Upper lobe of right lung (tissue), 1 donor: ENCODE data around the gene CCM2. TPM values are rescaled to one million over a fixed set of nuclear protein-coding genes. Genes with fewer than 3 reads are reported as not detected.

ENCODE experiments used
- ATAC-seq: fragments of 200-7000 bp; cut with Tn5 transposase; one replicate; pipeline ENCODE4 v1.9.1; 2020; ENCODE audit warnings: mild to moderate bottlenecking, moderate library complexity
- DNase-seq: peaks from one replicate; pipeline ENCODE4 v3.0.0-alpha.2; 2020
- H3K27ac ChIP-seq: fragments of 200-600 bp; one replicate; pipeline ENCODE4 v1.8.0; 2022
- H3K27me3 ChIP-seq: fragments of 200-600 bp; one replicate; pipeline ENCODE4 v1.8.0; 2022; ENCODE audit warnings: mild to moderate bottlenecking
- H3K36me3 ChIP-seq: fragments of 200-600 bp; one replicate; pipeline ENCODE4 v1.8.0; 2022
- H3K4me1 ChIP-seq: fragments of 200-600 bp; one replicate; pipeline ENCODE4 v1.8.0; 2022
- H3K4me3 ChIP-seq: fragments of 200-600 bp; one replicate; pipeline ENCODE4 v1.8.0; 2022; ENCODE audit warnings: mild to moderate bottlenecking
- H3K9me3 ChIP-seq: fragments of 200-600 bp; one replicate; pipeline ENCODE4 v1.8.0; 2022
- CTCF ChIP-seq: fragments of 200-600 bp; IDR thresholded peaks from one replicate; pipeline ENCODE4 v1.8.0; 2022; ENCODE audit warnings: antibody characterized with exemption
- intact Hi-C: fragments of 100-400 bp; cut with DNase I; formaldehyde crosslinking; loops from one replicate; pipeline ENCODE4 v1.11.0; 2022
- total RNA-seq: library from RNA; stranded (reverse); fragmentation: NEBNext Ultra II Directional; extraction: Animal tissue kit (Norgen Biotek cat#: 25700); gene quantifications from one replicate; pipeline ENCODE4 v1.2.1, GENCODE V29; 2021
- donor health status: DM: no; HTN: yes; CAD: no; lungs with severe emphysema.

CCM2 gene
- total RNA-seq, 1 donor from 2014 or later = 40.2 TPM

GRCh38 chr7:45048748-45049147 lies 48.7 kb downstream of the CCM2 start:
- H3K36me3 ChIP-seq = peaks cover 61% of the 10 kb centered on the region
- no peak for ATAC-seq
- TF ChIP-seq CTCF = no peak

GRCh38 chr7:45050198-45050597 lies 50.2 kb downstream of the CCM2 start:
- Histone ChIP-seq H3K36me3 (peaks cover 54% of the 10 kb centered on the region), H3K4me3 (no peak overlapping the region), H3K4me1 (no peaks in the 10 kb centered on the region), H3K9me3 (no peaks in the 10 kb centered on the region), H3K27me3 (no peaks in the 10 kb centered on the region), H3K27ac (no peak overlapping the region)
- no peak for ATAC-seq
- TF ChIP-seq CTCF = no peak
- no peak for DNase-seq
- intact Hi-C loops = no loop called here

More at GRCh38 chr7:45048748-45049147, 48.7 kb downstream of the CCM2 start:
- no peak for DNase-seq
- H3K4me3 ChIP-seq = no peak overlapping the region
- no peak overlapping the region for H3K27ac ChIP-seq
- no peaks in the 10 kb centered on the region for H3K9me3 ChIP-seq
- no peaks in the 10 kb centered on the region for H3K4me1 ChIP-seq
- intact Hi-C loops = no loop called here
- H3K27me3 ChIP-seq = no peaks in the 10 kb centered on the region

GRCh38 chr7:45052011-45052410 lies 52.0 kb downstream of the CCM2 start:
- peak; percentile 90 for ATAC-seq
- DNase-seq = no peak
- intact Hi-C loops = no loop called here

GRCh38 chr7:45053401-45053800 lies 53.4 kb downstream of the CCM2 start:
- ATAC-seq (no peak), DNase-seq (no peak)
- Histone ChIP-seq H3K4me1 (no peaks in the 10 kb centered on the region), H3K36me3 (peaks cover 33% of the 10 kb centered on the region), H3K27me3 (no peaks in the 10 kb centered on the region), H3K4me3 (no peak overlapping the region), H3K9me3 (no peaks in the 10 kb centered on the region), H3K27ac (no peak overlapping the region)
- intact Hi-C loops = no loop called here
- TF ChIP-seq CTCF = no peak

More at GRCh38 chr7:45052011-45052410, 52.0 kb downstream of the CCM2 start:
- Histone ChIP-seq H3K36me3 (peaks cover 37% of the 10 kb centered on the region), H3K27me3 (no peaks in the 10 kb centered on the region), H3K9me3 (no peaks in the 10 kb centered on the region), H3K4me1 (no peaks in the 10 kb centered on the region), H3K4me3 (no peak overlapping the region), H3K27ac (no peak overlapping the region)
- TF ChIP-seq CTCF = no peak

- Histone ChIP-seq H3K4me3 (no peak overlapping the region), H3K27me3 (no peaks in the 10 kb centered on the region), H3K4me1 (no peaks in the 10 kb centered on the region), H3K9me3 (no peaks in the 10 kb centered on the region), H3K36me3 (peaks cover 29% of the 10 kb centered on the region), H3K27ac (no peak overlapping the region)
- ATAC-seq (no peak), DNase-seq (no peak)
- no peak for TF ChIP-seq CTCF
- intact Hi-C loops = no loop called here
These were observed 53.9 kb downstream of the CCM2 start for GRCh38 chr7:45053941-45054340.

GRCh38 chr7:45054442-45054841 lies 54.4 kb downstream of the CCM2 start:
- H3K4me3 ChIP-seq = no peak overlapping the region
- ATAC-seq = no peak
- no peak for DNase-seq

More at GRCh38 chr7:45054442-45054841, 54.4 kb downstream of the CCM2 start:
- no peaks in the 10 kb centered on the region for H3K9me3 ChIP-seq
- no peak overlapping the region for H3K27ac ChIP-seq
- H3K4me1 ChIP-seq = no peaks in the 10 kb centered on the region
- intact Hi-C loops = no loop called here
- H3K27me3 ChIP-seq = no peaks in the 10 kb centered on the region
- peaks cover 29% of the 10 kb centered on the region for H3K36me3 ChIP-seq
- no peak for TF ChIP-seq CTCF
